CD4-positive, alpha-beta memory T cell (primary cell): ENCODE data around the gene SEC22C. TPM values are rescaled to one million over a fixed set of nuclear protein-coding genes. Genes with fewer than 3 reads are reported as not detected.
A peak's percentile ranks its signal among the peaks of the same experiment; 100 is the strongest.

Experiments used
- CTCF ChIA-PET: fragments of 350-600 bp; sonication (Branson Sonifier 250); formaldehyde crosslinking; loops from one replicate; lab custom pipeline; 2021; ENCODE audit warnings: inconsistent platforms; ENCODE audit not compliant: partially characterized antibody; lab: Charles Lee
- POLR2A ChIA-PET: fragments of 350-600 bp; sonication (Branson Sonifier 250); formaldehyde crosslinking; loops from one replicate; lab custom pipeline; 2021; ENCODE audit not compliant: partially characterized antibody; lab: Charles Lee
- DNase-seq, 5 donors: peaks; one replicate each; pipeline versions ENCODE4 v3.0.0 to v3.0.0-alpha.2; 2020 to 2022; ENCODE audit warnings: mixed read lengths in 1 of 5
- H3K27ac ChIP-seq: one replicate; pipeline ENCODE4 v1.7.0; 2013; ENCODE audit warnings: low read depth, low read length
- H3K27me3 ChIP-seq: 2 replicates; pipeline ENCODE4 v1.7.0; 2013; ENCODE audit warnings: mild to moderate bottlenecking, low read length, moderate library complexity; ENCODE audit not compliant: insufficient read depth
- H3K36me3 ChIP-seq: 2 replicates; pipeline ENCODE4 v1.7.0; 2013; ENCODE audit warnings: mild to moderate bottlenecking, low read length, moderate library complexity; ENCODE audit not compliant: insufficient read depth
- H3K4me1 ChIP-seq: 2 replicates; pipeline ENCODE4 v1.7.0; 2013; ENCODE audit warnings: mild to moderate bottlenecking, low read length, moderate library complexity; ENCODE audit not compliant: insufficient read depth
- H3K4me3 ChIP-seq, 2 donors: one replicate each; pipeline ENCODE4 v1.7.0; 2013; ENCODE audit warnings: low read length in 2 of 2, mild to moderate bottlenecking in 1 of 2
- H3K9me3 ChIP-seq, 2 donors: one replicate each; pipeline ENCODE4 v1.7.0; 2013; ENCODE audit warnings: low read length in 2 of 2, control low read depth in 1 of 2; ENCODE audit not compliant: control insufficient read depth in 1 of 2
- H3K27ac Mint-ChIP-seq, 7 donors: one replicate each; pipeline ENCODE4 v1.8.0; 2020 to 2021; ENCODE audit warnings: mixed read lengths in 7 of 7, mild to moderate bottlenecking in 6 of 7, inconsistent platforms in 3 of 7, moderate library complexity in 3 of 7
- H3K27me3 Mint-ChIP-seq, 2 donors: one replicate each; pipeline ENCODE4 v1.8.0; 2020 to 2021; ENCODE audit warnings: mixed read lengths in 2 of 2
- H3K36me3 Mint-ChIP-seq, 2 donors: one replicate each; pipeline ENCODE4 v1.8.0; 2020 to 2021; ENCODE audit warnings: mixed read lengths in 2 of 2, inconsistent platforms in 1 of 2, mild to moderate bottlenecking in 1 of 2
- H3K4me1 Mint-ChIP-seq, 4 donors: one replicate each; pipeline ENCODE4 v1.8.0; 2020 to 2021; ENCODE audit warnings: mixed read lengths in 4 of 4, mild to moderate bottlenecking in 1 of 4
- H3K4me3 Mint-ChIP-seq, 8 donors: one replicate each; pipeline ENCODE4 v1.8.0; 2020 to 2021; ENCODE audit warnings: mixed read lengths in 8 of 8, mild to moderate bottlenecking in 7 of 8, moderate library complexity in 6 of 8, inconsistent platforms in 3 of 8
- H3K9me3 Mint-ChIP-seq, 8 donors: one replicate each; pipeline ENCODE4 v1.8.0; 2020 to 2021; ENCODE audit warnings: mixed read lengths in 8 of 8, mild to moderate bottlenecking in 5 of 8, inconsistent platforms in 3 of 8, moderate library complexity in 1 of 8
- intact Hi-C: fragments of 100-400 bp; cut with micrococcal nuclease; formaldehyde crosslinking; loops from one replicate; pipeline ENCODE4 v1.15.1; 2023
- polyA plus RNA-seq, 2 donors: library from polyadenylated mRNA; unstranded; fragments of 300-500 nt; fragmentation: Illumina TruSeq; gene quantifications; one replicate each; pipeline ENCODE4 v1.2.3, GENCODE V29; 2021
- total RNA-seq, 2 experiments: library from RNA; stranded (reverse); gene quantifications; one replicate each; pipeline ENCODE4 v1.2.3, GENCODE V29; 2021

Gene SEC22C
- total and polyA plus RNA-seq, 4 experiments from 2014 or later = 53.1 to 70.3 (median 56.2) TPM

DNA sequence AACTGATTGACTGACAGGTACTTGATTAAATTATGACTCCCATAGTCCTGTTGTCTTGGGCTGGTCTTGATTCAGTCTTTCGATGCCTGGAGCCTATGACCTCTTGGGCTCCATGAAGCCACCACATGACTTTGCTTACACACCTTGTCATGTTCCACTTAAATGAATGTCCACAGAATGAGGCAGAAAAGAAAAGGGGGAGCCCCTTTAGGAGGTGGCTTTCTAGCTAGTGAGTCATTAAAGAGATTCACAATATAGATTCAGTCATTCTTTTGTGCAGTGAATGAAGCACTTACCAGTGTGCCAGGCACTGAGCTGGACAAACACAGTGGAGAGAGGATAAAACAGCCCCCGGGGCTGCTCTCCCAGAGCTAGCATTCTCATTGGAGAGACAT, 62.2 kb downstream of the SEC22C start:
- peaks cover 36% of the 10 kb centered on the region for H3K4me1 ChIP-seq
- no peaks in the 10 kb centered on the region for H3K9me3 Mint-ChIP-seq
- intact Hi-C loops = loop anchor here (1.0 kb wide), 3 partner anchors 10 to 39 kb away; no protein-coding TSS in a partner anchor
- H3K27me3 ChIP-seq = no peaks in the 10 kb centered on the region
- no peaks in the 10 kb centered on the region for H3K9me3 ChIP-seq
- peaks cover 23 to 66% (median 43%) of the 10 kb centered on the region in 4 donors for H3K4me1 Mint-ChIP-seq
- peak overlapping the region in 7 of 8 donors; percentile 68 to 88 (median 79) for H3K4me3 Mint-ChIP-seq
- no peak overlapping the region for H3K4me3 ChIP-seq
- no peaks in the 10 kb centered on the region for H3K27me3 Mint-ChIP-seq
- peaks cover 4% of the 10 kb centered on the region for H3K36me3 ChIP-seq
- CTCF ChIA-PET = interaction anchor here (0.9 to 50.4 kb wide), 6 partner anchors 8 to 24 kb away, joined by 3 to 1823 read pairs (median 4); partner anchors contain the start of gene VIPR1
- peaks cover 35 to 49% of the 10 kb centered on the region in 2 donors for H3K36me3 Mint-ChIP-seq
- POLR2A ChIA-PET = interaction anchor here (0.8 to 2.4 kb wide), 6 partner anchors 9 to 36 kb away, joined by 3 to 22 read pairs (median 4); partner anchors contain the start of gene VIPR1
- H3K27ac ChIP-seq = peak overlapping the region; percentile 36
- no peak for DNase-seq
- H3K27ac Mint-ChIP-seq = peak overlapping the region; percentile 76 to 94 (median 93)

DNA sequence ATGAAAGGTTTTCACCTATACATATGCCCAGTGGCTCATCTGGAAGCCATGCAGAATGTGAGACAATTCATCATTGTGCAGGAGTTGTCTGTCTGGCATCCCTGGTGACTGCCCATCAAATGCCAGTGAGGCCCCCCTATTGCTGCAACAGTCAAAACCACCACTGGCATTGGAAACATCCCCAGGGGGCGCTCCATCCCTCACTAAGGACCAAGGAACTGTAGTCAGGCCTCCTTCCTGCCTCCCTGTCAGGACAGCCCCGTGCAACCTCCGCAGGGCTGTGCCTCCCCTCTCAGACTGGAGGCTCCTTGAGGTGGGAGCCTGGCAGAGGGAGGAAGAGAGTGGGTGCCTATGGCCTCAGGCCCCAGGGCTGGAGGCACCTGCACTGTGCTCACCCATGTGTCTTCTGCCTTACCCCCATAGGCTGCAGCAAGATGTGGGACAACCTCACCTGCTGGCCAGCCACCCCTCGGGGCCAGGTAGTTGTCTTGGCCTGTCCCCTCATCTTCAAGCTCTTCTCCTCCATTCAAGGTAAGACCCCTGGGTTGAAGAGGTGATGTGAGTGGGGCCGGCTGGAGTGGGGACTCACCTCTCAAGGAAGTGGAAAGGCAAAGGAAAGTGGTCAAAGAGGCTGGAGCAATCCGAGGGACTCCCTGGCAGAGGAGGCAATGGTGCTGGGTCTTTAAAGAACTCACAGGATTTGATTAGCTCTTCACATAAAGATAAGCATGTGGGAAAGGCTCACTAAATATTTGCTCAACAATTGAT, 62.8 kb downstream of the SEC22C start:
- H3K36me3 Mint-ChIP-seq = peaks cover 38 to 48% of the 10 kb centered on the region in 2 donors

GRCh38 chr3:42517117-42517516, 64.7 kb downstream of the SEC22C start:
- Histone ChIP-seq H3K36me3 (peaks cover 4% of the 10 kb centered on the region), H3K4me1 (peaks cover 33% of the 10 kb centered on the region), H3K27ac (no peak overlapping the region), H3K27me3 (no peaks in the 10 kb centered on the region), H3K4me3 (no peak overlapping the region), H3K9me3 (no peaks in the 10 kb centered on the region)
- H3K27ac Mint-ChIP-seq = peak overlapping the region in 4 of 7 donors; percentile 21 to 75 (median 30)
- H3K4me3 Mint-ChIP-seq = no peak overlapping the region
- ChIA-PET POLR2A (no interaction called here), CTCF (interaction anchor here (1.2 to 50.4 kb wide), 3 partner anchors 9 to 27 kb away, joined by 4 to 1823 read pairs (median 15); partner anchors contain the start of gene VIPR1)
- no peaks in the 10 kb centered on the region for H3K9me3 Mint-ChIP-seq
- DNase-seq = no peak
- intact Hi-C loops = no loop called here
- no peaks in the 10 kb centered on the region for H3K27me3 Mint-ChIP-seq
- H3K36me3 Mint-ChIP-seq = peaks cover 26 to 40% of the 10 kb centered on the region in 2 donors
- peaks cover 24 to 53% (median 39%) of the 10 kb centered on the region in 4 donors for H3K4me1 Mint-ChIP-seq

More for the DNA sequence above, 62.8 kb downstream of the SEC22C start:
- DNase-seq = peak in 4 of 5 donors; percentile 52 to 60 (median 58)
- no peak overlapping the region for H3K4me3 ChIP-seq
- ChIA-PET POLR2A (interaction anchor here (0.8 to 2.4 kb wide), 6 partner anchors 10 to 37 kb away, joined by 3 to 22 read pairs (median 4); partner anchors contain the start of gene VIPR1), CTCF (interaction anchor here (0.9 to 50.4 kb wide), 7 partner anchors 9 to 110 kb away, joined by 3 to 1823 read pairs (median 3); partner anchors contain the start of gene VIPR1)
- peak overlapping the region; percentile 36 for H3K27ac ChIP-seq
- no peaks in the 10 kb centered on the region for H3K9me3 ChIP-seq
- Mint-ChIP-seq H3K27ac (peak overlapping the region; percentile 76 to 94 (median 93)), H3K4me3 (peak overlapping the region in 7 of 8 donors; percentile 68 to 88 (median 79)), H3K9me3 (no peaks in the 10 kb centered on the region), H3K4me1 (peaks cover 24 to 61% (median 44%) of the 10 kb centered on the region in 4 donors), H3K27me3 (no peaks in the 10 kb centered on the region)
- no peaks in the 10 kb centered on the region for H3K27me3 ChIP-seq
- H3K4me1 ChIP-seq = peaks cover 33% of the 10 kb centered on the region
- intact Hi-C loops = loop anchor here (1.0 kb wide), 3 partner anchors 10 to 39 kb away; no protein-coding TSS in a partner anchor
- H3K36me3 ChIP-seq = peaks cover 4% of the 10 kb centered on the region

GRCh38 chr3:42516443-42516842, 65.3 kb downstream of the SEC22C start:
- ChIA-PET CTCF (interaction anchor here (1.2 to 50.4 kb wide), 3 partner anchors 8 to 27 kb away, joined by 4 to 1823 read pairs (median 15); partner anchors contain the start of gene VIPR1), POLR2A (no interaction called here)
- H3K4me3 ChIP-seq = no peak overlapping the region
- H3K9me3 ChIP-seq = no peaks in the 10 kb centered on the region
- peak overlapping the region in 5 of 7 donors; percentile 15 to 75 (median 47) for H3K27ac Mint-ChIP-seq
- no peaks in the 10 kb centered on the region for H3K27me3 Mint-ChIP-seq
- no peaks in the 10 kb centered on the region for H3K27me3 ChIP-seq
- peaks cover 25 to 40% of the 10 kb centered on the region in 2 donors for H3K36me3 Mint-ChIP-seq
- no peak for DNase-seq
- H3K4me3 Mint-ChIP-seq = no peak overlapping the region
- peaks cover 38% of the 10 kb centered on the region for H3K4me1 ChIP-seq
- peaks cover 24 to 59% (median 41%) of the 10 kb centered on the region in 4 donors for H3K4me1 Mint-ChIP-seq
- H3K9me3 Mint-ChIP-seq = no peaks in the 10 kb centered on the region
- H3K36me3 ChIP-seq = peaks cover 4% of the 10 kb centered on the region
- H3K27ac ChIP-seq = no peak overlapping the region
- intact Hi-C loops = no loop called here

- Mint-ChIP-seq H3K4me3 (no peak overlapping the region), H3K36me3 (peaks cover 20 to 36% of the 10 kb centered on the region in 2 donors), H3K27me3 (no peaks in the 10 kb centered on the region), H3K4me1 (peaks cover 23 to 58% (median 40%) of the 10 kb centered on the region in 4 donors), H3K9me3 (no peaks in the 10 kb centered on the region), H3K27ac (peak overlapping the region in 6 of 7 donors; percentile 26 to 93 (median 68))
- POLR2A ChIA-PET = no interaction called here
- DNase-seq = no peak
- intact Hi-C loops = no loop called here
- Histone ChIP-seq H3K4me3 (no peak overlapping the region), H3K27ac (no peak overlapping the region), H3K9me3 (no peaks in the 10 kb centered on the region), H3K4me1 (peaks cover 38% of the 10 kb centered on the region), H3K36me3 (peaks cover 4% of the 10 kb centered on the region), H3K27me3 (no peaks in the 10 kb centered on the region)
- CTCF ChIA-PET = interaction anchor here (1.2 to 50.4 kb wide), 3 partner anchors 8 to 28 kb away, joined by 4 to 1823 read pairs (median 15); partner anchors contain the start of gene VIPR1
Observed at GRCh38 chr3:42515976-42516375, 65.8 kb downstream of the SEC22C start.

DNA sequence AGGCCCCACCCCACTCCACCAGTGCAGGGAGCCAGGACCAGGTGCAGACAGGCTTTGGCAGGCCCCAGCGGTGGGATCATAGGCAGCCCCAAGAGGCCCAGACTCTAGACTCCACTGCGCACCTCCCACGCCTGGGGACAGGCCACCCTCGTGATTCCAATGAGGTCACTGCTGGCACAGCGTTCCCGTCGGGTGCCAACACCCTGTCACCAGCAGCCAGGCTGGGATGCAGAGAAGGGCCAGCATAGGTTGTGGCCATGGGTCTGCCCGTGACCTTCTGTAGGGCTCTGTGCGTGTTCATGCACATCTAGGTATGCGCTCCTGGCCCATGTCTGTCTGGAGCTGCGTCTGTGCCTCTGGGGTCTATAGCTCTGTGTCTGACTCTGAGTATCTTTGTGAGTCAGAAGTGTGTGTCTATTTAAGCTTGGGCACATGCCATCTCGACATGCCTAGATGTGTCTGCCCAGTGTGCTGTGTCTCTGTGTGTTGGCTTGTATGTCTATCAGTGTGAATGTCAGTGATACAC, 66.3 kb downstream of the SEC22C start:
- no peak overlapping the region for H3K4me3 ChIP-seq
- H3K4me3 Mint-ChIP-seq = no peak overlapping the region
- H3K27ac ChIP-seq = no peak overlapping the region
- CTCF ChIA-PET = interaction anchor here (2.7 to 50.4 kb wide), 2 partner anchors 14 to 28 kb away, joined by 15 to 1823 read pairs; partner anchors contain the start of gene VIPR1
- H3K36me3 Mint-ChIP-seq = peaks cover 17 to 35% of the 10 kb centered on the region in 2 donors
- peak overlapping the region; percentile 26 to 93 (median 51) for H3K27ac Mint-ChIP-seq
- DNase-seq = no peak
- no peaks in the 10 kb centered on the region for H3K27me3 ChIP-seq
- no peaks in the 10 kb centered on the region for H3K9me3 Mint-ChIP-seq
- H3K9me3 ChIP-seq = no peaks in the 10 kb centered on the region
- peaks cover 33% of the 10 kb centered on the region for H3K4me1 ChIP-seq
- peaks cover 4% of the 10 kb centered on the region for H3K36me3 ChIP-seq
- peaks cover 24 to 58% (median 35%) of the 10 kb centered on the region in 4 donors for H3K4me1 Mint-ChIP-seq
- no peaks in the 10 kb centered on the region for H3K27me3 Mint-ChIP-seq
- POLR2A ChIA-PET = no interaction called here
- intact Hi-C loops = no loop called here
